ENCODE data around the gene GHRH. TPM values are rescaled to one million over a fixed set of nuclear protein-coding genes. Genes with fewer than 3 reads are reported as not detected.

The GHRH gene
- total RNA-seq, 2 experiments from 2014 or later: not detected

GRCh38 chr20:37262505-37262904, 891 bp upstream of the GHRH start:
- peaks cover 0 to 5% of the 10 kb centered on the region in 2 experiments for H3K27me3 ChIP-seq (ENCODE audit: control insufficient read depth in 1 of 2, insufficient read depth in 2 of 2, low read length in 2 of 2)
- Mint-ChIP-seq H3K4me1 (ENCODE audit: low read depth) (no peaks in the 10 kb centered on the region), H3K27ac (no peak overlapping the region), H3K9me3 (no peaks in the 10 kb centered on the region), H3K36me3 (ENCODE audit: low read depth) (no peaks in the 10 kb centered on the region), H3K4me3 (no peak overlapping the region), H3K27me3 (peaks cover 7% of the 10 kb centered on the region)
- H3K4me3 ChIP-seq (ENCODE audit: low read length): no peak overlapping the region
- H3K36me3 ChIP-seq (ENCODE audit: insufficient read depth, low read length): no peaks in the 10 kb centered on the region
- H3K4me1 ChIP-seq (ENCODE audit: insufficient read depth, low read length): no peaks in the 10 kb centered on the region
- ATAC-seq (ENCODE audit: poor library complexity) (no peak), DNase-seq (no peak)
- ChIA-PET CTCF (no interaction called here), POLR2A (no interaction called here)
- no peaks in the 10 kb centered on the region for H3K9me3 ChIP-seq (ENCODE audit: control insufficient read depth in 1 of 2, insufficient read depth in 1 of 2, low read length in 2 of 2)
- intact Hi-C loops (cut with DNase I, micrococcal nuclease): no loop called here
- no peak for TF ChIP-seq CTCF (IDR thresholded peaks at IDR 0.05)
- H3K27ac ChIP-seq (ENCODE audit: low read depth in 1 of 2, low read length in 2 of 2): no peak overlapping the region

GRCh38 chr20:37260923-37261322, 691 bp downstream of the GHRH start:
- Mint-ChIP-seq H3K27me3 (peaks cover 7% of the 10 kb centered on the region), H3K27ac (no peak overlapping the region), H3K9me3 (no peaks in the 10 kb centered on the region), H3K4me3 (no peak overlapping the region), H3K36me3 (ENCODE audit: low read depth) (no peaks in the 10 kb centered on the region), H3K4me1 (ENCODE audit: low read depth) (no peaks in the 10 kb centered on the region)
- CTCF ChIA-PET: no interaction called here
- no peaks in the 10 kb centered on the region for H3K9me3 ChIP-seq (ENCODE audit: control insufficient read depth in 1 of 2, insufficient read depth in 1 of 2, low read length in 2 of 2)
- H3K27ac ChIP-seq (ENCODE audit: low read depth in 1 of 2, low read length in 2 of 2): no peak overlapping the region
- intact Hi-C loops (cut with DNase I, micrococcal nuclease): no loop called here
- TF ChIP-seq CTCF (IDR thresholded peaks at IDR 0.05): no peak
- peaks cover 0 to 5% of the 10 kb centered on the region in 2 experiments for H3K27me3 ChIP-seq (ENCODE audit: control insufficient read depth in 1 of 2, insufficient read depth in 2 of 2, low read length in 2 of 2)
- ATAC-seq (ENCODE audit: poor library complexity) (no peak), DNase-seq (no peak)
- no peaks in the 10 kb centered on the region for H3K36me3 ChIP-seq (ENCODE audit: insufficient read depth, low read length)
- no peak overlapping the region for H3K4me3 ChIP-seq (ENCODE audit: low read length)
- POLR2A ChIA-PET: no interaction called here
- no peaks in the 10 kb centered on the region for H3K4me1 ChIP-seq (ENCODE audit: insufficient read depth, low read length)

- Mint-ChIP-seq H3K27ac (no peak overlapping the region), H3K4me3 (no peak overlapping the region), H3K9me3 (no peaks in the 10 kb centered on the region), H3K36me3 (ENCODE audit: low read depth) (no peaks in the 10 kb centered on the region), H3K27me3 (peaks cover 7% of the 10 kb centered on the region), H3K4me1 (ENCODE audit: low read depth) (no peaks in the 10 kb centered on the region)
- H3K4me1 ChIP-seq (ENCODE audit: insufficient read depth, low read length): no peaks in the 10 kb centered on the region
- intact Hi-C loops (cut with DNase I, micrococcal nuclease): no loop called here
- no peak for DNase-seq
- POLR2A ChIA-PET: no interaction called here
- CTCF ChIA-PET: no interaction called here
- H3K4me3 ChIP-seq (ENCODE audit: low read length): no peak overlapping the region
- no peaks in the 10 kb centered on the region for H3K36me3 ChIP-seq (ENCODE audit: insufficient read depth, low read length)
- peaks cover 0 to 5% of the 10 kb centered on the region in 2 experiments for H3K27me3 ChIP-seq (ENCODE audit: control insufficient read depth in 1 of 2, insufficient read depth in 2 of 2, low read length in 2 of 2)
- no peaks in the 10 kb centered on the region for H3K9me3 ChIP-seq (ENCODE audit: control insufficient read depth in 1 of 2, insufficient read depth in 1 of 2, low read length in 2 of 2)
- no peak overlapping the region for H3K27ac ChIP-seq (ENCODE audit: low read depth in 1 of 2, low read length in 2 of 2)
- no peak for ATAC-seq (ENCODE audit: poor library complexity)
- no peak for TF ChIP-seq CTCF (IDR thresholded peaks at IDR 0.05)
These were observed 1.7 kb downstream of the GHRH start for GRCh38 chr20:37259865-37260264.

Data from CD4-positive, alpha-beta T cell (primary cell).